ENCODE data around the gene NOMO2. TPM values are rescaled to one million over a fixed set of nuclear protein-coding genes. Genes with fewer than 3 reads are reported as not detected.
"Not testable (repeated sequence)": the region's sequence is repeated elsewhere in the genome, so short reads cannot be mapped to it uniquely, and the experiment has no call there.

The NOMO2 gene
- total RNA-seq, 2 donors from 2014 or later: 121 to 141 TPM

DNA sequence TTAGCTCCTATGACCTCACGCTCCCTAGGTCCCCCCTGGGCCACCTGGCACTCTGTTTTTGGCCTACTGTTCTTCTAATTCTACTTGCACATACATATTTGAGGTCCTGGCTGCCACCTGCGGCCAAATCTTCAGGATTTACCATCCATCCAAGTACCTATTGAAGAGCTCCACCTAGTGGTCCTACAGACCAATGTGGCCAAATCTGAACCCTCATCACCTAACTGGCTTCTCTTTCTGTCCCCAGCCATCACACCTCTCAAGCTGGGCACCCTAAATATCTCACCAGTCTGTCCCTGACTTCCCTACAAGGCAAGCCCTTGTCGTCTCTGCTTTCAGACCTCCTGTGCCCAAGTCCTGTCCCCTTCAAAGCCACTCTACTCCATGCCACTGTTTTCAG is 24.9 kb downstream of the NOMO2 start:
- TF ChIP-seq, protein P1, sequence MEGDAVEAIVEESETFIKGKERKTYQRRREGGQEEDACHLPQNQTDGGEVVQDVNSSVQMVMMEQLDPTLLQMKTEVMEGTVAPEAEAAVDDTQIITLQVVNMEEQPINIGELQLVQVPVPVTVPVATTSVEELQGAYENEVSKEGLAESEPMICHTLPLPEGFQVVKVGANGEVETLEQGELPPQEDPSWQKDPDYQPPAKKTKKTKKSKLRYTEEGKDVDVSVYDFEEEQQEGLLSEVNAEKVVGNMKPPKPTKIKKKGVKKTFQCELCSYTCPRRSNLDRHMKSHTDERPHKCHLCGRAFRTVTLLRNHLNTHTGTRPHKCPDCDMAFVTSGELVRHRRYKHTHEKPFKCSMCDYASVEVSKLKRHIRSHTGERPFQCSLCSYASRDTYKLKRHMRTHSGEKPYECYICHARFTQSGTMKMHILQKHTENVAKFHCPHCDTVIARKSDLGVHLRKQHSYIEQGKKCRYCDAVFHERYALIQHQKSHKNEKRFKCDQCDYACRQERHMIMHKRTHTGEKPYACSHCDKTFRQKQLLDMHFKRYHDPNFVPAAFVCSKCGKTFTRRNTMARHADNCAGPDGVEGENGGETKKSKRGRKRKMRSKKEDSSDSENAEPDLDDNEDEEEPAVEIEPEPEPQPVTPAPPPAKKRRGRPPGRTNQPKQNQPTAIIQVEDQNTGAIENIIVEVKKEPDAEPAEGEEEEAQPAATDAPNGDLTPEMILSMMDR (conservative IDR thresholded peaks at IDR 0.05): peak; percentile 61
- H3K36me3 Mint-ChIP-seq (ENCODE audit: low read depth): peaks cover 14% of the 10 kb centered on the region
- H3K27me3 ChIP-seq (ENCODE audit: control insufficient read depth, insufficient read depth, low read length, poor library complexity, severe bottlenecking); H3K36me3 ChIP-seq (ENCODE audit: control insufficient read depth, insufficient read depth, low read length); H3K4me1 ChIP-seq (ENCODE audit: control insufficient read depth, insufficient read depth, low read length); H3K4me3 ChIP-seq (ENCODE audit: low read length); H3K9me3 ChIP-seq (ENCODE audit: control insufficient read depth, low read length); H3K27ac ChIP-seq (ENCODE audit: low read depth, low read length); H3K4me1 Mint-ChIP-seq; H3K27me3 Mint-ChIP-seq (ENCODE audit: insufficient read depth); H3K9ac ChIP-seq (ENCODE audit: extremely low read depth, low read length, poor library complexity, severe bottlenecking); H3K9me3 Mint-ChIP-seq; DNase-seq; H3K27ac Mint-ChIP-seq; H3K4me3 Mint-ChIP-seq: not testable (repeated sequence)
- 70% methylated on average over 1 of the region's 3 CpGs; no CpG with 5 or more reads in 1 of the 2 experiments for WGBS, 2 experiments (ENCODE audit: insufficient coverage in 1 of 2, insufficient read length in 1 of 2)

DNA sequence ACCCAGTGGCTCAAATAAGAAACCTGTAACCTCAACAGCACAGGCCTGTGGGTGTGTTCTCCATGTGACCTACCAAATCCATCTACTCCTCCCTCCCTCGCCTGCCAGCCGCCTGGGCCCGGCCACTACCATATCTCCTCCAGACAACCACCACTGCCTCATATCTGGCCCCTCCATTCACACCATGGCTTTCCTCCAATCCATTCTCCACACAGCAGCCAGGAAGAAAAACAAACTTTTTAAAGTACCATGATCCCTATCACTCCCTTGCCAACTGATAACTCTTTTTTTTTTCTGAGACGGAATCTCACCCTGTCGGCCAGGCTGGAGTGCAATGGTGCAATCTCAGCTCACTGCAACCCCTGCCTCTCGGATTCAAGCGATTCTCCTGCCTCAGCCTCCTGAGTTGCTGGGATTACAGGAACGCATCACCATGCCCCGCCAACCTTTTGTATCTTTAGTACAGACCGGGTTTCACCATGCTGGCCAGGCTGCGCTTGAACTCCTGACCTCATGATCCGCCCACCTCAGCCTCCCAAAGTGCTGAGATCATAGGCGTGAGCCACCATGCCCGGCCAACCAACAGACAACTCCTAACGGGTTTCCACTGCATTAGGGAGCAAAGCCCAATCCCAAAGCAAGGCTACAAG is 26.3 kb downstream of the NOMO2 start:
- H3K36me3 Mint-ChIP-seq (ENCODE audit: low read depth): peaks cover 14% of the 10 kb centered on the region
- WGBS, 2 experiments (ENCODE audit: insufficient coverage in 1 of 2, insufficient read length in 1 of 2): 88 to 100% methylated on average over 4 to 11 of the region's 15 CpGs
- not testable (repeated sequence) for H3K4me3 Mint-ChIP-seq

DNA sequence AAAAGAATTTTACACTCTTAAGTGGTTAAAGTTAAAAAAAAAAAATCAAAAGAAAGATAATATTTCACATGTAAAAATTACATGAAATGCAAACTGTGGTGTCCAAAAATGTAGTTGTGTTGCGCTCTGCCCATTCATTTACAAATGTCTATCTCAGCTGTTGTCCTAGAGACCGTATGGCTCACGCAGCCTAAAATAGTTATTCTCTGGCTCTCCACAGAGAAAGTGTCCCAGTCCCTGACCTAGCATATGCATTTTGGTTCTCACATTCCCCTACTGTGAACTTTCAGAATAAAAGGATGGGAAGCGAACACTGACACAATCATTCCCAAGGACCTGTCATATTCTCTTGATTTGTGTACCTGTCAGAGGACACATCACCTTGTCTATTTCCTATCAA is 27.6 kb downstream of the NOMO2 start:
- not testable (repeated sequence) for H3K9me3 Mint-ChIP-seq; H3K4me3 ChIP-seq (ENCODE audit: low read length); H3K4me1 ChIP-seq (ENCODE audit: control insufficient read depth, insufficient read depth, low read length); H3K27ac Mint-ChIP-seq; H3K4me3 Mint-ChIP-seq; H3K9me3 ChIP-seq (ENCODE audit: control insufficient read depth, low read length); H3K9ac ChIP-seq (ENCODE audit: extremely low read depth, low read length, poor library complexity, severe bottlenecking); DNase-seq; H3K27me3 Mint-ChIP-seq (ENCODE audit: insufficient read depth); H3K4me1 Mint-ChIP-seq; H3K27ac ChIP-seq (ENCODE audit: low read depth, low read length); H3K27me3 ChIP-seq (ENCODE audit: control insufficient read depth, insufficient read depth, low read length, poor library complexity, severe bottlenecking); H3K36me3 ChIP-seq (ENCODE audit: control insufficient read depth, insufficient read depth, low read length)
- no CpG with 5 or more reads among the region's 4 CpGs for WGBS, 2 experiments (ENCODE audit: insufficient coverage in 1 of 2, insufficient read length in 1 of 2)
- peaks cover 12% of the 10 kb centered on the region for H3K36me3 Mint-ChIP-seq (ENCODE audit: low read depth)

More for the DNA sequence above, 26.3 kb downstream of the NOMO2 start:
- H3K9me3 Mint-ChIP-seq; H3K27me3 Mint-ChIP-seq (ENCODE audit: insufficient read depth); H3K27me3 ChIP-seq (ENCODE audit: control insufficient read depth, insufficient read depth, low read length, poor library complexity, severe bottlenecking); H3K36me3 ChIP-seq (ENCODE audit: control insufficient read depth, insufficient read depth, low read length); H3K4me1 Mint-ChIP-seq; H3K27ac Mint-ChIP-seq; H3K4me3 ChIP-seq (ENCODE audit: low read length); H3K9ac ChIP-seq (ENCODE audit: extremely low read depth, low read length, poor library complexity, severe bottlenecking); H3K9me3 ChIP-seq (ENCODE audit: control insufficient read depth, low read length); H3K4me1 ChIP-seq (ENCODE audit: control insufficient read depth, insufficient read depth, low read length); H3K27ac ChIP-seq (ENCODE audit: low read depth, low read length); DNase-seq: not testable (repeated sequence)

DNA sequence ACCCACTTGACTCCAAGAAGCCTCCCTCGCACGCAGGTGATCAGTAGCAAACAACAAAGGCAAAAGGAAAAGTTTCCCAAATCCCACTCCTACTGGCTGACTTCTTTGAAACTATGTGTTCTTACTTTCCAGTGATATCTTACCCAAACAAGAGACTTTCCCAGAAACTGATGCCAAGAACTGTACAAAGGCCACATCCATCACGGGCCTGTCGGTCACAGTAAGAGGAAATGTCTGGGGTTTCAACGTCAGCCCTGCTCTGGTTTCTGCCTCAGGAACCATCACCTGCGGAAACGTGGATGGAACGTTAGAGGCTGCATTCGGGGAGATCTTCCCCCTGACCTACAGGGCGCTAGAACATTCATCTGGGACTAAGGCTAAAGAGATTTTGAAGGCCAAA is 30.6 kb downstream of the NOMO2 start:
- H3K27ac ChIP-seq (ENCODE audit: low read depth, low read length); H3K27me3 ChIP-seq (ENCODE audit: control insufficient read depth, insufficient read depth, low read length, poor library complexity, severe bottlenecking); H3K9me3 ChIP-seq (ENCODE audit: control insufficient read depth, low read length); H3K9ac ChIP-seq (ENCODE audit: extremely low read depth, low read length, poor library complexity, severe bottlenecking); H3K36me3 ChIP-seq (ENCODE audit: control insufficient read depth, insufficient read depth, low read length); DNase-seq; H3K4me3 ChIP-seq (ENCODE audit: low read length); H3K4me3 Mint-ChIP-seq; H3K27me3 Mint-ChIP-seq (ENCODE audit: insufficient read depth); H3K27ac Mint-ChIP-seq; H3K4me1 ChIP-seq (ENCODE audit: control insufficient read depth, insufficient read depth, low read length); H3K9me3 Mint-ChIP-seq; H3K4me1 Mint-ChIP-seq: not testable (repeated sequence)
- WGBS, 2 experiments (ENCODE audit: insufficient coverage in 1 of 2, insufficient read length in 1 of 2): 100% methylated on average over 3 of the region's 10 CpGs; no CpG with 5 or more reads in 1 of the 2 experiments
- H3K36me3 Mint-ChIP-seq (ENCODE audit: low read depth): peaks cover 16% of the 10 kb centered on the region

DNA sequence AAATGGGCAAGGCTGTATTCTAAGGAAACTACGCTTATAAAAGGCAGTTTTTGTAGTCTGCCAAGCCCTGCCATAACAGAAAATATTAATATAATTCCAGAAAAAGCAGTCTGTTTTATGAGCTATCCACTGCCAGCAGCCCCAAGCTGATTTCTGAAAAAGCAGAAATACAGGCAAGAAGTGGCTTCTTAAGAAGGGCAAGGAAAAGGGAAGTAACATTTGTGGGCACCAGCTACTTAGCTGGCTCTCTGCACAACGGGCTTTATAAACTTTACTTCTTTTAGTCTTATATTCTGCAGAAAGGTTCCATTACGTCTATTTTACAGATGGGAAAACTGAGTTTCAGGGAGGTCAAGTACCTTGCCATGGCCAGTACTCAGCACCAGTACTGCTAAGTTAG is 31.6 kb downstream of the NOMO2 start:
- not testable (repeated sequence) for H3K9me3 ChIP-seq (ENCODE audit: control insufficient read depth, low read length); H3K27me3 Mint-ChIP-seq (ENCODE audit: insufficient read depth); H3K27ac Mint-ChIP-seq; DNase-seq; H3K4me3 ChIP-seq (ENCODE audit: low read length); H3K27me3 ChIP-seq (ENCODE audit: control insufficient read depth, insufficient read depth, low read length, poor library complexity, severe bottlenecking); H3K9me3 Mint-ChIP-seq; H3K27ac ChIP-seq (ENCODE audit: low read depth, low read length); H3K36me3 ChIP-seq (ENCODE audit: control insufficient read depth, insufficient read depth, low read length); H3K9ac ChIP-seq (ENCODE audit: extremely low read depth, low read length, poor library complexity, severe bottlenecking); H3K4me1 ChIP-seq (ENCODE audit: control insufficient read depth, insufficient read depth, low read length); H3K4me1 Mint-ChIP-seq; H3K4me3 Mint-ChIP-seq
- WGBS, 2 experiments (ENCODE audit: insufficient coverage in 1 of 2, insufficient read length in 1 of 2): no CpG with 5 or more reads among the region's 3 CpGs
- peaks cover 16% of the 10 kb centered on the region for H3K36me3 Mint-ChIP-seq (ENCODE audit: low read depth)

DNA sequence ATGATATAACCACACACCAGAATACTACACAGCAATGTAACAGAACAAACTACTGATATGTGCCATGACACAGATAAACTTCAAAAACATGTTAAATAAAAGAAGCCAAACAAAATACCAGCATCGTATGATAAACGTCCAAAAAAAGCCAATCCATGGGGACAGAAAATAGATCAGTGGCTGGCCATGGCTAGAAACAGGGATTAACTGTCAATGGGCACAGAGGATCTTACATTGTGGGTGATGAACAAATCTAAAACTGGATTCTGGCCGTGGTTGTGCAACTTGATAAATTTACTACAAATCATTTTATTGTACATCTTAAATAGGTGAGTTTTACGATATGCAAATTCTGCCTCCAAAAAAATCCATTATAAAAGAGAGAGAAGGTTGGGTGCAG is 35.4 kb downstream of the NOMO2 start:
- not testable (repeated sequence) for H3K9me3 Mint-ChIP-seq; H3K27ac ChIP-seq (ENCODE audit: low read depth, low read length); H3K36me3 ChIP-seq (ENCODE audit: control insufficient read depth, insufficient read depth, low read length); H3K4me1 ChIP-seq (ENCODE audit: control insufficient read depth, insufficient read depth, low read length); H3K4me3 ChIP-seq (ENCODE audit: low read length); H3K9ac ChIP-seq (ENCODE audit: extremely low read depth, low read length, poor library complexity, severe bottlenecking); H3K4me1 Mint-ChIP-seq; H3K27me3 Mint-ChIP-seq (ENCODE audit: insufficient read depth); H3K4me3 Mint-ChIP-seq; DNase-seq; H3K27me3 ChIP-seq (ENCODE audit: control insufficient read depth, insufficient read depth, low read length, poor library complexity, severe bottlenecking); H3K9me3 ChIP-seq (ENCODE audit: control insufficient read depth, low read length); H3K27ac Mint-ChIP-seq
- 100% methylated on average over 2 of the region's 4 CpGs; no CpG with 5 or more reads in 1 of the 2 experiments for WGBS, 2 experiments (ENCODE audit: insufficient coverage in 1 of 2, insufficient read length in 1 of 2)
- H3K36me3 Mint-ChIP-seq (ENCODE audit: low read depth): peaks cover 13% of the 10 kb centered on the region

Measured in endodermal cell (in vitro differentiated cells).